GM18861 (cell line): ENCODE data around the gene ZSWIM9.

ENCODE experiments used
- ATAC-seq: cut with Tn5 transposase; IDR thresholded peaks from one replicate; pipeline ENCODE4 v1.9.1; 2021; ENCODE audit not compliant: unreplicated experiment

Gene ZSWIM9

DNA sequence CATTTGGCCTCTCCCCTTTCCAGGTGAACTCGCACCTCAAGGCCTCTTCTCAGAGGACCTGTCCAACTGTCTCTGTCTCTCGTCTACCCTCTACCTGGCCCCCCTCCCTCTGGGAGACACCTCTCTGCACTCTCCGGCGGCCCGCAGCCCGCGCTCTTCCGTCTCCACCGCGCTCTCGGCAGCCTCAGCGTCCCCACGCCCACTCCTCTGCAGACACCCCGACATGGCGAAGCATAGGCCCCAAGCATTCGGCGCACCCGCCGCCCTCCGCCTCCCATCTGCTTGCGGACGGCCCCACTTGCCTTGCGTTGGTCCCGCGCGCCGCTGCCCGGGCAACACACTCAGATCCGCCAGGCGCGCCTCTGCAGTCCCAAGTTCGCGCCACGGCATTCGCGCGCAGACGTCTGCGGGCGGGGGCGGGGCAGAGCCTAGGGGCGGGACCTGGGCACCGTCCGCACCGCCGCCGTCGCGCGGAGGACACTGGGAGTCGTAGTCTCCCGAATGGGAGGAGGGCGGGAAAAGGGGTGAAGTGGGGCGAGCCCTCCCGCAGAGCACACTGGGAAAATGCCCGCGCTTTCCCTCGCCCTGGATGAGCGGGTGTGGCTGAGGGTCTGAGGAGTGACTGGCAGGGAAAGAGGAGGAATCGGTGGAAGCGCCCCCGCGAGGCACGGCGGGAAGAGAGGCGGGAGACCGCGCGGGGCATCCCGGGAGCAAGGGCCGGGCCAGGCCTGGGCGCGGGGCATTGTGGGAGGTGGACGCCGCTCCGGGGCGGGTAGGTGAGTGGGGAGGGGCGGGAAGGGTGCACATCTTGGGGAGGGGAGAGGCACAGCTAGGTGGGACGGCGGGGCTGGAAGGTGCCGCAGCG lies at the start of gene ZSWIM9, which contains the start of gene LIG1:
Gene ZSWIM9 (plus strand): TSS at position 742 of the 865 bp plus-strand sequence. CDS start 1,123 bp downstream, outside the sequence.
Gene LIG1 (minus strand): TSS at position 406 of the 865 bp plus-strand sequence. CDS start 4,778 bp downstream, outside the sequence.
- peak; percentile 61 for ATAC-seq

DNA sequence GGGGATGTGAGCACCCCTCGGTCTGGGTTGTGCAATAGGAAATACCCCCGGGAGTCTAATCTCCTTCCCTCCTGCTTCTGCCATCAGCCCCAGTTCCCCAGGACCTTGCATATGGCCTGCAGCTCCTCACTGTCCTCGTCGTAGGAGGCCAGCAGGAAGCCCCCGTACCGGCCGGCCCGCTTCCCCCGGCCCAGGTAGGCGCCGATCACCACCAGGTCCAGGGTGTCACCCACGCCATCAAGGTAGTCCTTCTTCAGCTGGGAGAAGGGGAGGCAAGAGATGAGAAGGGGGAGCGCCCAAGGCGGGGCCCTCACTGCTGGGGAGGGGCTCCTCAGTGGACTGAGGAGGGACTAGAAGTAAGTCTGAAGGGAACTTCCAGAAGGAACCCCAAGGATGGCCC lies 49.4 kb upstream of the ZSWIM9 start:
- ATAC-seq: no peak

GRCh38 chr19:48121909-48122371 lies 48.5 kb upstream of the ZSWIM9 start:
- no peak for ATAC-seq

- no peak for ATAC-seq
These were observed 48.1 kb upstream of the ZSWIM9 start for GRCh38 chr19:48122421-48122820.

DNA sequence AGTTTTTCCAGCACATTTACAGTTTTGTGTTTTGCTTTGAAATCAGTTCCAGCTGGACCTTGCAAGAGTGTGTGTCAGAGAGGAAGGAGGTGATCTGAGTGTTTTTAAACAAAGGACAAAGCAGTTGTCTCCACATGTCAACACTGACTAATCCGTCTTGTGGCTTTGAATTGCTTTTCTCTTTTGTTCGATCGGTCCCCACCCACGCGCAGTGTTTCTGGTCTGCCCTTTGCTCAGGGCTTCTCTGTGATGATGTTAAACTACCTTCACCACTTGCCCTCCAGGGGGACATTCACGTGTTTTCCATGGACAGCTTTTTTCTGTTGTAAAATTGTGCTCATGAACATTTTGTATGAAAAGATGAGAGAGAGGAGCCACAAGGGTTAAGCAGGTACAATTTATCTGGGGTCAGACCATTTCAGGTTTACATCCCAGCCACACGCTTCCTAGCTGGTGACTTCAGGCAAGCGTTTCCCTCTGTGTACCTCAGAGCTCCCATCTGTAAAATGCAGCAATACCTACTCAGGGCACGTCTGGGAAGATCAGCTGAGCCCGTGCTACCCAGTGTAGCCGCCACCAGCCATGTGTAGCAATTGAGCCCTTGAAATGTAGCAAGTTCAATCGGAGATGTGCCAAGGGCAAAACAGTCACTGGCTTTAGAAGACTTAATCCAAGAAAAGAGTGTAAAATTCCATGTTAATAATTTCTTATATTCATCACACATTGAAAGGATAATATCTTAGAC lies 46.4 kb upstream of the ZSWIM9 start:
- ATAC-seq: no peak

DNA sequence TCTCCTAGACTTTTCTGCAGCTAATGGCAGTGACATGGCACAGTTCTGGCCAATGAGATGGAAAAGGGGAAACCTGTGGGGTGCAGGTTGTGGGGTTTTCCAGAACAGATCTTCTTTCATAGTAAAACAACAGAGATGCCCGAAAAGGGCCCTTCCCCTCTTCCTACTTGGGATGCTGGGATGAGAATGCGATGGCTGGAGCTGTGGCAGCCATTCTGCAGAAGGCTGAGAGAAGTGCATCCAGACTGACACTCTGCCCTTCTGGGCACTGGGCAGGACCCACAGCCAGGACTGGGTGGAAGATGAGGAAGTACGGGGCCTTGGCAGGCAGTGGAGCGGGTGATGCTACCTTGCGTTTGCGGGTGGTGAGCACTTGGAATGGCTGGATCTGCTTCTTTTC lies 42.9 kb upstream of the ZSWIM9 start:
- no peak for ATAC-seq

DNA sequence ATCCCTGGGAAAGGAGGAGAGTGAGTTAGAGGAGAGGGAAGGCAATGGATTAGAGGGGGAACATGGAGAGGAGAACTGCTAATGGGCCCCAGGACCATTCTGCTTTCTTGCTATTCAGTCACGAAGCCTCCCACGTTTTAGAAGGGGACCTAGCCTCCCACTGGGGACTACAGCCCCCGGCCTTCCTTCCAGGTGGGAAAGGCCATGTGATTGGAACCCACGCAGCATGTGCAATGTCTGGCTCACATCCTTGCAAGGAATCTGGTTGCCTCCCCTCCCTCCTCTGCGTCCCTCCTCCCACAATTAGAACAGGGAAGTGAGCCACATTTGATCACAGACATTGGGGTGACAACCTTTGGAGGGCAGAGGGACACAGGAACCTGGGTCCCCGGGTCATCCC lies 37.4 kb upstream of the ZSWIM9 start:
- ATAC-seq: no peak

DNA sequence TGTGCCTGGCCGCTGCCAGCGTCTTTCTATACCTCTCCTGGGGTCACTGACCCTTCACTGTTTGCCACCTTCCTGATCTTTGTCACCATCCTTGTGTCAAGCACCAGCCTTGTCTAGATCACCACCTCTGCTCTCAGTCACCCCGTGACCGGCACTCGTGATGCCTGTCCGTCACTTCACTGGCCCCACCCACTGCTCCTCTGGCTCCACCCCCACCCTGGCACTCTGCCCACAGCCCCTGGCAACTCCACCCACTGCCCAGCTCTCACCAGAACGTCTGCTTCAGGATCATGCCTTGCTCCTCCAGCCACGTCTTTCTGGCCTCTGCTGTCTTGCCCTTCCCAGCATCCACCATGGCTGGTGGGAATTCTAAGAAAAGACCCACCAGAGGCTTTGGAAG lies 35.1 kb upstream of the ZSWIM9 start:
- no peak for ATAC-seq

GRCh38 chr19:48136547-48136946 lies 33.9 kb upstream of the ZSWIM9 start:
- no peak for ATAC-seq

GRCh38 chr19:48137411-48137810 lies 33.1 kb upstream of the ZSWIM9 start:
- ATAC-seq: no peak

DNA sequence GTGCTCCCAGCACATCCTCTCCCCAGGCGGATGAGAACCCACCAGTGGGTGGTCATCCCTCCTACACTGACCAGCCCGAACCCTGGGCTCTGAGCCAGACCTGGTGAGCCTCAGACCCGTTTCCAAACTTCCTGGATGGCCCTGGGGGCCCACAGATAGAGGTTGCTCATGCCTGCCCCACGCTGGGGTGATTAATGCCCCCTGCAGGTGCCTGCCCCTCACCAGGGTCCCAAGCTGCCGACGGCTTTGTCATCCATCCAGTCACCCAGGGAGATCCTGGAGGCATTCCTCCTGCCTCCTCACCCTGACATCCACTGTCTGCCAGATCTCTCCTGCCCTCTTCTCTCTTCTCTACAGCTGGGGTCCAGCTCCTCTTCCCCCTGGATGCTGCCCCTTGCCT lies 31.4 kb upstream of the ZSWIM9 start:
- no peak for ATAC-seq

DNA sequence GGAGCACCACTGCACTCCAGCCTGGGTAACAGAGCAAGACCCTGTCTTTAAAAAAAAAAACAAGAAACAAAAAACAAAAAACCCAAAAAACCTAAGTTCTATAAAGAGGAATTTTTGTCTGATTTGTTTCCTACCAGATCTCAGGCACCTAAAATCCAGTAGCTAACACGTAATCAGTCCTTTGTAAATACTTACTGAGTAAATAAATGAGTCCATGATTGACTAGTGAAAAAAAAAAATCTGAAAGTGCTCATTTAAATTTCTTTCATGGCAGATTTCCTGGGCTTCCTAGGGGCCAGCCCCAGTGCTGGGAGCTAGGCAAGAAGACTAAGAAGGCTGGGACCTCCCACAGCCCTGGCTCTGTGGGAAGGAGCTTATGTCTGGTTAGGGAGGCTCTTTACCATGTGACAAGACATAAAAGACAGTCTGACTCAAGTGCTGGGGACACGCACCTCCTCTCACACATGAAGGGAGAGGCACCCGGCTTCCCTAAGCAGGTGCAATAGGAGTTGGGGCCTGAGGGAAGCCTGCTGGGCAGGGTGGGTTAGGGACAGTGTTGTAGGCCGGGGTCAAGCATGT lies 22.8 kb upstream of the ZSWIM9 start:
- no peak for ATAC-seq

- ATAC-seq: no peak
These were observed 21.9 kb upstream of the ZSWIM9 start for GRCh38 chr19:48148576-48148975.

DNA sequence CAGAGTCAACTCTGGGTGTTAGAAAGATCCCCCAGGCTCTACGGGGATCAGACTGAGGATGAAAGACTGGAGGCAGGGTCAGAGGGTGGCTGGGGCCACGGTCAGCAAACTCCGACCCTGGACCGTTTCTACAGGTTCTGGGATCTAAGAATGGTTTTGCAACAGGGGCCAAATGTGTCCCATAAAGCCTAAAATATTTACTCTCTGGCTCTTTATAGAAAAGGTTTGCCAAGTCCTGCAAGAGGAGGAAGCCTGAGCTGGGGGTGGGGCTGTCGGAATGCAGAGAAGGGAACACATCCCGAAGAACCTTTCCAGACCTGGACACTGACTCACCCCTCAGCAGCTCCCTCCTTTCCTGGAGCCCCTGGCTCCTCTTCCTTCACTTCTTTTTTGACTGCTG lies 21.1 kb upstream of the ZSWIM9 start:
- no peak for ATAC-seq

DNA sequence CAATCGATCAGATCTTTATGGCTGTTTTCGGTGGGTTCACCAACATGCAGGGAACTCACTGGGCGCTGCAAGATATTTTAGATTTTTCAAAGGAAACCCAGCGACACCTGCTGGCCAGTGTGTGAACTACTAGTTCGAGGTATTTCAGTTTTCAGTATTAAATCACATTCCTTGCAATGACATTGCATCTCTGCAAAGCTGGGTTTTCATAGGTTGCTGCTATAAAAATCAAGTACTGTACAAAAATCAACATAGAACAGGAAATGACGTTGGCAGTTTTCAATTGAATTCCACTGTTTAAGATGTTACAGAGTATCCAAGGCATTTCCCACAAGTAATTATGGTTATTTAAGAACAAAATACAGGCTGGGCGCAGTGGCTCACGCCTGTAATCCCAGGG lies 17.9 kb upstream of the ZSWIM9 start:
- ATAC-seq: no peak

DNA sequence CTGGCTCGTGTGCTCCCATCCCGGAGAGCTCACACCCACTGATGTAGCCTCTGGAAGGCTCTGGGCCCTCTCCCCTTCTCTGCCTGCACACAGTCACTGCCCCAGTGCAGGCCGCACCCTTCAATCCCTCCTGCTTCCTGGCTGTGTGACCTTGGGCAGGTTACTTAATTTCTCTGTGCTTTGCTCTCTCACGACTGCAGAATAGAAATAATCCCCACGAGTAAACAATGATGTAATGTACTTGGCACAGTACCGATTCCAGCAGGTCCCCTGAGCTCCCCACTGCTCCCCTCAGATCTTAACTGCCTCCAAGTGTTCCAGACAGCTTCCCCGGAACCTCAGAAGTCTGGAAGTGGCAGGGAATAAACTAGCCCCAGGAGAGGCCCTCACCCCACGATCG lies 16.5 kb upstream of the ZSWIM9 start:
- ATAC-seq: no peak

- ATAC-seq: no peak
These were observed 12.2 kb upstream of the ZSWIM9 start for GRCh38 chr19:48158210-48158790.

DNA sequence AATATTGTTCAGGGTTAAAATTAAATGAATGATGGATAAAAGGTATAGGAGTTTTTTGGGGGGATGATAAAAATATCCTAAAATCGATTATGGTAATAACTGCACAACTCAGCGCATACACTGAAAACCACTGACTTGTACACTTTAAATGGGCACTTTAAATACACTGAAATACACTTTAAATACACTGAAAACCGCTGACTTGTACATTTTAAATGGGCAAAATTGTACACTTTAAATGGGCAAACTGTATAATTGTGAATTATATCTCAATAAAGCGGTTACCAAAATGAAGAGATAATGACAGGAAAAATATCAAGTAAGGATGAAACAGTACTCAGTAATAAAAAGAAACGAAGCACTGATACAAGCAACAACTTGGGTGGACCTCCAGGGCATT lies 1.8 kb upstream of the ZSWIM9 start:
- no peak for ATAC-seq

DNA sequence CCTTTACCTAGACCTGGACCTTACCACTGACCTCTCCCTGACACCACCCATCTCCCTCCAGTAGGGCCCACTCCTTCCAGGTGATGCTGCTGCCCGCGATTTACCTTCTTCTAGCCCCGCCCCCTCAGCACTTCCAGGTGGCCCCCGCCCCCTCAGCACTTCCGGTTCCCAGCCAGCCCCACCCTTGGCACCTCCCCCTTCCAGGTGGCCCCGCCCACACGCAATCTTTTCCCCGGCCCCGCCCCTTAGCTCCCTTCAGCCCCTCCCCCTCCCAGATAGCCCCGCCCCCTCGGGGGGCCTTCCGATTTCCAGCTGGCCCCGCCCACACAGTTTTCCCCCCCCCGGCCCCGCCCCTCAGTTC lies 922 bp upstream of the ZSWIM9 start:
- no peak for ATAC-seq

DNA sequence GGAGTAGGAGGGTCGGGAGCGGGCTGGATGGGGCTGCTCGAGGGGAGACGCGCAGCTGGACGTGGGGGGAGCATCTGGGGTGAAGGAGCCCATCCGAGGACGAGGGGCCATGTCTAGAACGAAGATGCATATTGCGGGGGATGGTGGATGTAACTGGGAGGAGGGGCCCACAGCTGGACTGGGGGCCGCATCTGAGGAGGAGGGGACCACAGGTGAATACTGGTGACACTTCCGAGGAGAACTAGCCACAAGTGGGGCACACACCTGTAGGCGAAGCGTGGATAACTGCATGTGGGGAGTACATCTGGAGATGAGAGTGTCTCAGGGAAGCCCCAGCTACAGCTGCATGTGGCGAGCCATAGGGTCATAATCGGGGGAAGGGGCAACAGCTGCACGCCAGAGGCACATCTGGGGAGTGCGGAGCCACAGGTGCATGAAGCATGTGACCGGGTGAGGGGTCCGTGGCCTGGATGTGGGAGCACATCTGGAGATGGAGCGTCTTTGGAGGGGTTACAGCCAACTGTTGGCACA lies 402 bp downstream of the ZSWIM9 start:
- no peak for ATAC-seq

DNA sequence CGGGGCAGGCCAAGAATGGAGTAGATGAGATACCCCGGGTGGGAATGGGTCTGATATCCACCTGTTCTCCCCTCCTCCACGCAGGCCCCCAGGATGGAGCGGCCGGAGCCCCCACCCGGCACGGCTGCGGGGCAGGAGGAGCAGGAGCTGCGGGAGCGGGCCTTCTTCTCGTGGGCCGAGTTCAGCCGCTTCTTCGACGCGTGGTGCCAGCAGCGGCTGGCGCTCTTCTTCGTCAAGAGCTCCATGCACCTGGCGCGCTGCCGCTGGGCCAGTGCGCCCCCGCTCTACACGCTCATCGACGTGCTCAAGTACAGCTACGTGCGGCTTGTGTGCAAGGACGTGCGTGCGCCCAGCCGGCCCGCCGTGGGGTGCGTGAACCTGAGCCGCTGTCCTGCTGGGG lies 1.2 kb downstream of the ZSWIM9 start:
- ATAC-seq: no peak
